Ascending aorta (tissue), 2 donors: Measurements from ENCODE around the gene SRGAP3. TPM values are rescaled to one million over a fixed set of nuclear protein-coding genes. Genes with fewer than 3 reads are reported as not detected.

Experiments
- DNase-seq, 2 donors: peaks; one replicate each; pipeline ENCODE4 v3.0.0-alpha.2; 2019; ENCODE audit warnings: low spot score in 2 of 2
- H3K27ac ChIP-seq, 2 donors: fragments of 200-600 bp; sonication (generic); one replicate each; pipeline ENCODE4 v1.5.1; 2016 to 2017; ENCODE audit warnings: mild to moderate bottlenecking in 1 of 2
- H3K27me3 ChIP-seq: fragments of 200-600 bp; sonication (generic); one replicate; pipeline ENCODE4 v1.5.1; 2017
- H3K36me3 ChIP-seq, 2 donors: fragments of 200-600 bp; sonication (generic); one replicate each; pipeline ENCODE4 v1.5.1; 2016
- H3K4me1 ChIP-seq, 2 donors: fragments of 200-600 bp; sonication (generic); one replicate each; pipeline ENCODE4 v1.5.1; 2016 to 2017; ENCODE audit warnings: mild to moderate bottlenecking in 1 of 2
- H3K4me3 ChIP-seq, 2 donors: fragments of 200-600 bp; sonication (generic); one replicate each; pipeline ENCODE4 v1.5.1; 2016 to 2017; ENCODE audit warnings: mild to moderate bottlenecking in 1 of 2
- H3K9me3 ChIP-seq, 2 donors: fragments of 200-600 bp; sonication (generic); one replicate each; pipeline ENCODE4 v1.5.1; 2016
- intact Hi-C: fragments of 100-400 bp; cut with DNase I; formaldehyde crosslinking; loops from one replicate; pipeline ENCODE4 v1.15.1; 2023
- total RNA-seq: library from RNA; depleted of rRNA; stranded (reverse); fragments of >200 nt; gene quantifications from one replicate; pipeline ENCODE4 v1.1.0, GENCODE V29; 2016
- TF ChIP-seq, protein P1 (sequence below), 3 experiments: fragments of 200-600 bp in 2 of 3; fragments of 450-650 bp in 1 of 3; sonication (generic) in 2 of 3; IDR thresholded peaks; one replicate each; pipeline ENCODE4 v1.5.1; 2016 to 2019; ENCODE audit warnings: antibody characterized with exemption in 3 of 3, mild to moderate bottlenecking in 1 of 3, moderate library complexity in 1 of 3

SRGAP3 gene
- total RNA-seq, 1 donor from 2014 or later, result 1.6 TPM

DNA sequence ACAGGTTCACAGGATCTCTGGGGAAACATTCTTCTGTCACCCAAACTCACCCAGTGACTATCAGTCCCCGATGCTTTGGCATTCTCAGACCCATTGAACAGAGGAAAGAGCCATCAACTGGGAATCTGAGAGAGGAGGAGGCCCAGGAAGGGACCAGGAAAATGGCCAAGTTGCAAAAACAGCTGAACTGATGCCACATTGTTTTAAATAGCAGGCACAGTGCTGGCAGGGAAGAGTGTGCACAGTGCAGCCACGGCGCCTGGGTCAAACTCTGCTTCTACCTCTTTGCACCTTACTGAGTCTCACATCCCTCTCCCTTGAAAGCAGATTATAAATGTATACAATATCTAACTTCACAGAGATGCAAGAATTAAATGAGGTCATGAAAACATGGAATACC lies 66.4 kb downstream of the SRGAP3 start:
- intact Hi-C loops, result no loop called here
- no peaks in the 10 kb centered on the region for H3K27me3 ChIP-seq
- no peak for DNase-seq
- no peaks in the 10 kb centered on the region for H3K4me1 ChIP-seq
- H3K4me3 ChIP-seq, result no peak overlapping the region
- no peaks in the 10 kb centered on the region for H3K9me3 ChIP-seq
- TF ChIP-seq, protein P1, sequence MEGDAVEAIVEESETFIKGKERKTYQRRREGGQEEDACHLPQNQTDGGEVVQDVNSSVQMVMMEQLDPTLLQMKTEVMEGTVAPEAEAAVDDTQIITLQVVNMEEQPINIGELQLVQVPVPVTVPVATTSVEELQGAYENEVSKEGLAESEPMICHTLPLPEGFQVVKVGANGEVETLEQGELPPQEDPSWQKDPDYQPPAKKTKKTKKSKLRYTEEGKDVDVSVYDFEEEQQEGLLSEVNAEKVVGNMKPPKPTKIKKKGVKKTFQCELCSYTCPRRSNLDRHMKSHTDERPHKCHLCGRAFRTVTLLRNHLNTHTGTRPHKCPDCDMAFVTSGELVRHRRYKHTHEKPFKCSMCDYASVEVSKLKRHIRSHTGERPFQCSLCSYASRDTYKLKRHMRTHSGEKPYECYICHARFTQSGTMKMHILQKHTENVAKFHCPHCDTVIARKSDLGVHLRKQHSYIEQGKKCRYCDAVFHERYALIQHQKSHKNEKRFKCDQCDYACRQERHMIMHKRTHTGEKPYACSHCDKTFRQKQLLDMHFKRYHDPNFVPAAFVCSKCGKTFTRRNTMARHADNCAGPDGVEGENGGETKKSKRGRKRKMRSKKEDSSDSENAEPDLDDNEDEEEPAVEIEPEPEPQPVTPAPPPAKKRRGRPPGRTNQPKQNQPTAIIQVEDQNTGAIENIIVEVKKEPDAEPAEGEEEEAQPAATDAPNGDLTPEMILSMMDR (IDR thresholded peaks at IDR 0.05), result no peak
- H3K27ac ChIP-seq, result no peak overlapping the region
- no peaks in the 10 kb centered on the region for H3K36me3 ChIP-seq

DNA sequence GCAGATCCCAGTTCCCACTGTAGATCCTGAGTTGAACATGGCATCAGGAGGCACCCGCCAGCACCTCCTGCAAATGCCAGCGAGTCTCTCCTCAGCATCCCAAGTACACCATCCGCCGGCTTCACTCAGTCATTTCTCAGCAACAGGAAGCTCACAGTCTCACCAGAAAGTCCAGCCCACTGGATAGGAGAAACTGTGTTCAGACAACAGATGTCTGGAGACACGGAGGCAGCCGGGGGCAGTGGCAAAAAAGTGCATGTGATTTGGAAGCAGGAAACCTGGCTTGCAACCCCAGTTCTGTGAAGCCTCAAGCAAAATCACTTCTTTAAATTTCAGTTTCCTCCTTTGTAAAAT lies 68.7 kb downstream of the SRGAP3 start:
- Histone ChIP-seq H3K9me3 (no peaks in the 10 kb centered on the region), H3K36me3 (no peaks in the 10 kb centered on the region), H3K4me3 (no peak overlapping the region), H3K4me1 (no peaks in the 10 kb centered on the region), H3K27me3 (no peaks in the 10 kb centered on the region), H3K27ac (no peak overlapping the region)
- no peak for DNase-seq
- TF ChIP-seq, protein P1 (IDR thresholded peaks at IDR 0.05), result no peak
- intact Hi-C loops, result no loop called here

DNA sequence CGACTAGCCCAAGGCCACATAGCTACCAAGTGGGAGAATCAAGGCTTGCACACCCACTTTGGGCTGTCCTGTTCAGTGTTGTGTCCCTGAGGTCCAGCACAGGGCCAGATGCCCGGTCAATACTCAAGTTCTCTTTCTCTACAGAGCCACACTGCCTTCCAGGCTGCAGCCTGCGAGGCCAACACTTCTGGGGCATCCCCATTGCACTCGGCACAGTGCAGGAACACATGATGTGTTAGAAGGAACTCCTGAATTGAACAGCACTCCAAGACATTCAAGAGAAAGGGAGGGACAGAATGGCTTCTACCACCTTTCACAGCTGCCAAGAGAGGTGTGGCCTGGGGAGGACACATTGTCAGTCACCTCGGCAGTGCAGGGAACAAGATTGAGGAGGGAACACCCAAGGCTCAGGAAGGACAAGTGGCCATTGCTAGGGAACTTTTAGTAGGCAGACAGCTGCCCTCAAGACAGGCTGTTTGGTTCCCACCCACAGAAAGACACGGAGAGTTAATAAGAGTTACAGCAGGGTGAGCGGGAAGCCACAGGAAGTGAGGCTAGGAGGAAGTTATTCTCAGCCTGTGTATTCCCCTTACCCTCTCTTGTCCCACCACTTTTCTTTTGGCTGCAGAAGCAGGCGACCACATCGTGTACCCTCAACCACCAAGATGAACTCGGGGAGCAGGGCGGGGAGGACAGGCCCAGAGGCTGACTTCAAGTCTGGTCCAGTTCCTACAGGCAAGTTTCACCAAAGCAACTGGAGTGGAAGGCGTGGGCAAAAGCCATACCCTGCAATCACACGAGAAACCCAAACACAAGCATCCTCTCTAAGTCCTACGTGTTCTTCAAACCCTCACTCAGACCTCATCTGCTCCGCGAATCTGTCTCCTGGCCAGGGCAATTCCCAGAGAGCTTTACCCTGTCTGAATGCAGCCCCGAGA lies 69.4 kb downstream of the SRGAP3 start:
- H3K4me1 ChIP-seq, result no peaks in the 10 kb centered on the region
- TF ChIP-seq, protein P1 (IDR thresholded peaks at IDR 0.05), result no peak
- H3K27ac ChIP-seq, result no peak overlapping the region
- H3K36me3 ChIP-seq, result no peaks in the 10 kb centered on the region
- H3K9me3 ChIP-seq, result no peaks in the 10 kb centered on the region
- H3K27me3 ChIP-seq, result no peaks in the 10 kb centered on the region
- intact Hi-C loops, result no loop called here
- no peak for DNase-seq
- no peak overlapping the region for H3K4me3 ChIP-seq

DNA sequence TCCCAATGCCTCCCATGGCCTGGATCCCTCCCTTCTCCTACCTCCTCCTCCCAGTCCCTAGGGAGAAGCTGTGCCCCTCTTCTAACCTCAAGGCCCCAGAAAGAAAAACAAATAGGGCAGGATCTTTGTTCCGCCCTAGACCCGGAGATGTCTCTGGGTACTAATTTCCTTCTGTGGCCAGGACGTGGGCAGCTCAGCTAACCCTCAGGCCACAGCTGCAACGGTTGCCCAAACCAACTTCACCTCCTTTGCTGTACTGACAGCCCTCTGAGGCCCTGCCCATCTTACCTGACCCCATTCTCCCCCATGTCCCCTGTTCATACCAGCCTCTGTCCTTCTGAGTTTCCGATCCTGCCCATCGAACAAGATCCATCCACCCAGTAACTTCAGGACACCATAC lies 70.7 kb downstream of the SRGAP3 start:
- Histone ChIP-seq H3K36me3 (no peaks in the 10 kb centered on the region), H3K9me3 (no peaks in the 10 kb centered on the region), H3K27me3 (no peaks in the 10 kb centered on the region), H3K4me3 (no peak overlapping the region), H3K27ac (no peak overlapping the region), H3K4me1 (no peaks in the 10 kb centered on the region)
- TF ChIP-seq, protein P1 (IDR thresholded peaks at IDR 0.05), result no peak
- DNase-seq, result no peak
- intact Hi-C loops, result no loop called here

DNA sequence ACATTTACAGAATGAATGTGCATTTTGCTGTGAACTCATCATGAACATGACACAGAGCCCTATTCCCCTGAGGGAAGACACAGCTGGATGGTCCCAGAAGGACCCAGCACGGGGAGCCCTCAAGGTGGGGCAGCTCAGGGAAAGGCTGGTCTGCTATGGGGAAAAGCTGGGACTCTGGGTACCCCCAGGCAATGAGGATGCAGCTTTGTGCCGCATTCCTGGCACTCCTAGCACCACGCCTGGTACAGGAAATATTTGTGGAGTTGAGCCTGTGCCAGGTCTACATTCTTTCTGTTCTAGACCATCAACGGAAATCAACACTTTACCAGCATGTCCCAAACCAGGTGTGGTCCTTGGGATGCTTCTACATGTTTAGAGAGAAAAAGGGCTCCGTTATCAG lies 74.0 kb downstream of the SRGAP3 start:
- Histone ChIP-seq H3K27me3 (no peaks in the 10 kb centered on the region), H3K9me3 (no peaks in the 10 kb centered on the region), H3K4me3 (no peak overlapping the region), H3K36me3 (no peaks in the 10 kb centered on the region), H3K4me1 (peaks cover 0 to 4% of the 10 kb centered on the region in 2 donors), H3K27ac (no peak overlapping the region)
- TF ChIP-seq, protein P1 (IDR thresholded peaks at IDR 0.05), result no peak
- intact Hi-C loops, result no loop called here
- DNase-seq, result no peak
